ENCODE measurements around the gene C17orf67. TPM values are rescaled to one million over a fixed set of nuclear protein-coding genes. Genes with fewer than 3 reads are reported as not detected.
A peak's percentile ranks its signal among the peaks of the same experiment; 100 is the strongest.

C17orf67 gene, protein sequence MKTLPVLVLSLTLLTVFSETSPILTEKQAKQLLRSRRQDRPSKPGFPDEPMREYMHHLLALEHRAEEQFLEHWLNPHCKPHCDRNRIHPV
- polyA plus RNA-seq (2014; cell fraction: cytosol; rRNA removed): 0.36 and 0.50 TPM in 2 replicates
- 0.44 and 1.7 TPM in 2 replicates for polyA plus RNA-seq (2014; cell fraction: nucleus; rRNA removed)

DNA sequence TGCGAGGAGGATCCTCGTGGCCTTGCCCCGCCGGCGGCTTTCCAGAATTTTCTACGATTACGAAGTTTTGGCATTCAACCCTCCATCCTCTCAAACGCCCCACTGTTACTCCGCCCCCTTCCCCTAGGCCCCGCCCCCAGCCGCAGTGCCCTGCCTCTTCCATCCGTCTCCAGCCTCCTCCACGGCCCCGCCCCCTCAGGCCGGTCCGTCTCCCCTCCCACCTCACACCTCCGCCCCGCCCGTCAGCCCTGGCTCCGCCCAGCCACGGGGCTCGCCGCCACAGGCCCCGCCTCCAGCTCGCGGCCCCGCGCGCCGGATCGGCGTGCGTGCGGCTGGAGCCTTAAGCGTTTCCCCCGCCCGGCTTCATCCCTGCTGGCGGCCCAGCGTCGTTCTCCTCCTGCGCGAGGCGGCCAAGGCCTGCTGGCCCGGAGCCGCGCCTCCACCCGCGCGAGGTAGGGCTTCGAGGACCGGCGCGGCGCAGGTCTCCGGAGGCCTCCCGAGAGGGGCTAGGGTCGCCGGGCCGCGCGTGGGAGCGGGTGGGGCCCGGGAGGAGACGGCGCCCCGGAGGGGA is at the start of gene C17orf67, which contains the start of gene DGKE:
C17orf67 (minus strand) TSS at position 112 of the 571 bp plus-strand sequence. CDS start 18,110 bp downstream, outside the sequence.
DGKE (plus strand) TSS at position 343 of the 571 bp plus-strand sequence. CDS start 645 bp downstream, outside the sequence.
- peak; percentile 96 for DNase-seq (ENCODE audit: low spot score)

DNA sequence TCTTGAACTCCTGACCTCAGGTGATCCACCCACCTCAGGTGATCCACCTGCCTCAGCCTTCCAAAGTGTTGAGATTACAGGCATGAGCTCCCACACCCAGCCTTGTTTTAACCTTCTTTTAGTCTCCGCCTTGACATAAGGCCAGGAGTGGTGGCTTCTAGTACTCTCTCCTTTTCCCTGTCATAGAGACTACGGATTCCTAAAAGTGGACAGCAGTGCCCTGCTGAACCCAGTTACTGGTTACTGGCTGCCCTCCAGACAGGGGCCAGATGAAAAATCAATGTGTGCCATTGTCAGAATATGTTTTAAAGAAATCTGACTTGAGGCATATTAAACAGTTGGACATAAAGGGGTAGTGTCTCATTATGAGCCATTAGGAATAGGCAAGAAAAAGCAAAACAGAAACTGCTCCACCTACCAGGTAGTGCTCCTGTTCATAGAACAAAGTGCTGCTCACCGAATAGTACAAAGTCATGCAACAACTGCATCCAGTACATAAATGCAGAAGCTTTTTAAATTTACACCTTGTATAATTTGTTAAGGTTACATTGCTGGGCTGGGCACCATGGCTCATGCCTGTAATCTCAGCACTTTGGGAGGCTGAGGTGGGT is 48.1 kb upstream of the C17orf67 start:
- DNase-seq (ENCODE audit: low spot score): no peak

DNA sequence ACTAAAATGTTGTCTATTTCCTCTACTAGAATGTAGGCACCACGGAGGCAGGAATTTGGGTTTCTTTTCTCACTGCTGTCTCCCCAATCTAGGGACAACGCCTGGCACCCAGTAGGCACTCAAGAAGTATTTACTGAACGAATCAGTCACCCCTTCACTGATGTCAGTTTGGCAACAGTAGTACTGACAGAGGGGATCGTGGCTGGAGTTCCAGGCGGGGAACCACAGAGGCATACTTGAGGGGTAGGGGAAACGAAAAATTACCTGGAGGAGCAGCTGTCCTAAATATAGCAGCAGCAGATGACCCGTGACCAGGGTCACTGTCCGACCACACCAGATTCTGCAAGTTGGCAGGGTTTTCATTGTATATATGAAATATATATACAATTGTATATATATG is 46.9 kb upstream of the C17orf67 start:
- DNase-seq (ENCODE audit: low spot score): no peak

DNA sequence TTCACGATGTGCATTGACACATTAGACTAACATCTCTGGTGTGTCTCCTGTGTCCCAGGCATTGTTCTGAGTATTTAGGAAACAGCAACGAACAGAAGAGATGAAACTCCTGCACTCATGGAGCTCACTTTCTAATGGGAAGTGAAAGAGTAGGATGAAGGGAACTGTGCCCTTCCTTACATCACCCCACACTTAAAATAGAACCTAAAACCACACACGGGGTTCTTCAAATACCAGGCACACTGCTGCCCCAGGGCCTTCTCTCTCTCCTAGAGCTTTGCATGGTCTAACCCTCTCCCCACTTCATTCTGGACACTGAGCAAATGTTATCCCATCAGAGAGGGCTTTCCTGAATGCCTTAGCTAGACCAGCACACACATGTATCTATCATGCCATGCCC is 46.4 kb upstream of the C17orf67 start:
- no peak for DNase-seq (ENCODE audit: low spot score)

DNA sequence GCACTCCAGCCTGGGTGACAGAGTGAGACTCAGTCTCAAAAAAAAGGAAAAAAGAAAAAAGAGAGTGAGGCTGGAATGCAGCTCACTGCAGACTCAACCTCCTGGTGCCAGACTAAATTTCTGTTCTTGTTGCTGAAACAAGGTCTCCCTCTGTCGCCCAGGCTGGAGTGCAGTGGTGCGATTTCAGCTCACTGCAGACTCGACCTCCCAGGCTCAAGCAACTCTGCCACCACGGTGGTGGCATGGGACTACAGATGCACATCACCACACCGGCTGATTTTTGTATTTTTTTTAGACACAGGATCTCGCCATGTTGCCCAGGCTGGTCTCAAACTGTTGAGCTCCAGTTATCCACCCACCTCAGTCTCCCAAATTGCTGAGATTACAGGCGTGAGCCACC is 45.6 kb upstream of the C17orf67 start:
- DNase-seq (ENCODE audit: low spot score): no peak

DNA sequence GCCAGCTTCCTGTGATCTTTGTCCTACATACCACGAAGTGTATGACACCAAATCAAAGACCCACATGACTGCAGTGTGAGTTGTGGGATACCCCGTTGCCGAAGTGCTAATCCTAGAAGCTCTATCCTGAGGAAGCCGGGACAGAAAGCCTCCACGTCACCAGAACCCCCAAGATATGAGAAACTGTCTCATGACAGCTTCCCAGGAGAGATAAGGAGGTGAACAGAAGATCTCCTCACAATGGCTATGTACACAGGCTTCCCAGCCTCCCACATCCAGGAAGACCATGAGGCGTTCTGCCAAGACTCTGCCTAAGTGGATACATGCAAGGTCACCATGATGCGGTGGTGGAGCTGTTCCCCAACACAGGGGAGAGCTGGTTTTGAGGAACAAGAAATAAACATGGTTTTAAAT is 43.1 kb upstream of the C17orf67 start:
- no peak for DNase-seq (ENCODE audit: low spot score)

DNA sequence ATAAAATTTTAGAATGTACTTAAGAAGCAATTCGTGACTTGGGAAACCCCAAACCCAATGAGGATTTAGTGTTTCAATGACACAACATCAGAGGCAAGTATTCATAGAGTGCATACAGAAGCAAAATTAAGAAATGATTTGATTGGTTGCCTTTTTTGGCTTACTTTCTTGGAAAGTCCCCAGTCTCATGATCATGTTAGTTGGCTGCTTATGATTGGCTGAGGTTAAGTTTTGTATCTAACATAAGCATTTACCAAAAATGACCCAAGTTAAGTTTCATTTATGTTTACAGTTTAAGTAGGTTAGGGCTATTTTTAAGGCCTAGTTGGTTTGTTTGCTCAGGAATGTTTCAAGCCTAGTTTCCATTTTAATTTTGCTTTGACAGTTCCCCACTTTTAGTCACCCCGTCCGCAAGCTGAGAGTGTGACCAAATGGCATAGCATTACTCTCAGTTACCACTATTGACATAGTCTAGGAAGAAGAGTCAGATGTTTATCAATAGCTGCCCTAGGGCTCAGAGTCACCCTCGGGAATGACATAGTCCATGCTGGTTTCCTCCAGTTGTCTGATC is 36.4 kb upstream of the C17orf67 start:
- DNase-seq (ENCODE audit: low spot score): no peak

DNA sequence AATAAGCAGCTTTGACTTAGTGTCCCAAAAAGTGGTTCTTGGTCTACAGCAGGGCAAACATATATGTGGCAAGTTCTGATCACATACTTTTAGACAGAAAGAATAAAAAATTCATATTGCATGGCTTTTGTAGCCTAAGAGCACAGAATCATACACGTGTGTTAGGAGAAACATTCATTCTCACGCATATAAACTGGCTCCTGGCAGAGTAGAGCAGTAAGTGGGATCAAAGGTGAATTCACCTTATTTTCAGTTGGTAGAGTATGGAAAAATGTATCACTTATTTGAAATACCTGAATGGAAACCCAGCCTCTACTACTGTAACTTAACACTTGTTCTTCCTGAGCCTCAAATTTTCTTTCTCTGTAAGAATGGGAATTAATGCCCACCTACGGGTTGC is 35.0 kb upstream of the C17orf67 start:
- no peak for DNase-seq (ENCODE audit: low spot score)

DNA sequence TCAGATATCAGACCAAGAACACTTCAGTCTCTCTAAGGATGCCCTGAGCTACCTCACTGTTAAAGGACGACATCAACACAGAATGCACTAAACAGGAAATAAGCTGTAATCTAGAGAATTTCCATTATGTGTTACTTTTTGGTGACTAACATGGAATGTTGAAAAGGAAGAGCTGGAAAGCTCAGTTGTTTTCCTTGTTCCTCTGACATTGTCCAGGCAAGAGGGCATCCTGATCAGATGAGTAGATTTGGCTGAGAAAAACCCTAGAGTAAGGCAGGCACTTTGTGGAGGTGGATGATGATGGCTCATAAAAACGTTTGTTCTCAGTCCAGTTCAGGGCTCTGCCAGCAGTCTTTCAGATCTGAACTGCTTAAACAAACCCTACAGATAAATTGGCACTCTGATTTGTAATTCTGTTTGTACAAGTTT is 34.2 kb upstream of the C17orf67 start:
- DNase-seq (ENCODE audit: low spot score): no peak

DNA sequence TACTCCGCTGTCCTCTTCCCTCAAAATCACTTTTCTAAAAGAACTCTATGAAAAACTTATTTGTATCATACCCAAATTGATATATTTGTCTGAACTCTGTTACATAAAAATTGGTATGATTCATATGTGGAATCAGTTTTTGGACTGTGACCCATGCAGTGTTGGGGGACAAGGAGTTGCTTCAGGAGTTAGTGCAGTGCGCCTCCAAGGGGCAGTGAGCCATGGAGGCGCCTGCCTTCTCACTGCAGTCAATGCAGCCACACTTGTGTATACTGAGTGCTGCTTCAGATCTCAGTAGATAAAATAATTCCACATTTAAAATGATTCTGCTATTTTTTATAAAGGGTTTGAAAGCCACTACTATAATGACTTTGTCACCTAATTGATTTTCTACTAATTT is 32.8 kb upstream of the C17orf67 start:
- no peak for DNase-seq (ENCODE audit: low spot score)

DNA sequence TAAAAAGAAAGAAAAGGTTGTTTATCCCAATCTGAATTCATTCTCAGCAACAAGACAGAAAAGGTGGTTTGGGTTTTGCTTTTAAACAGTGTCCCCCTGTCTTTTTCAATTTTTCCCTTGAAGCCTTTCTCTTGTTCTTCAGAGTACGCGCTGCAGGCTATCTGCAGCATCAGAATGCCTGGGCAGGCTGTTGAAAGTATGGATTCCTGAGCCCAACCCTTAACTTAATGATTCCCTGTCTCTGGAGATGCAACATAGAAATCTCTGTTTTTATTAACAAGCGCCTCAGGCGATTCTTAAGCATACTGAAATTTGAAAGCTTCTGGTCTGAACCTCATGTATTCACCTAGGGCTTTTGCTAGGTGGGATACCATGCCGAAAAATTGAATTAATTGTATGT is 32.4 kb upstream of the C17orf67 start:
- DNase-seq (ENCODE audit: low spot score): no peak

DNA sequence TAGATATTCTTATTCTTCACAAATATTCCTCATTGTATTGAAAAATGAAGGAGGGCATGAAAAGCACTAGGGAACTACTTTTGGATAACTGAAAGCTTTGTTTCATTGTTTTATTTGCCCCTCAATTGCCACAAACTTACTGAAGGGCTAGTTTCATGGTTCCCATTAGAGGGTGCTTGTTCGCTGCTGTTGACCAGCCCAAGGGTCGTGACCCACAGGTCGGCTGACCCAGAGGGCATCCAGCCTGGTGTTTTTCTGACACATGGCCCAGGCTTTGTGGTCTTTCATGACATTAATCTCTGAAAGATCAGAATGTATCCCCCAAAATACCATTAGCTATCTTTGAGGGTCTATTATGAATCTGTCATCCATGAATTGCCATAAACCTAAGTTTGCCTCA is 30.3 kb upstream of the C17orf67 start:
- DNase-seq (ENCODE audit: low spot score): no peak

DNA sequence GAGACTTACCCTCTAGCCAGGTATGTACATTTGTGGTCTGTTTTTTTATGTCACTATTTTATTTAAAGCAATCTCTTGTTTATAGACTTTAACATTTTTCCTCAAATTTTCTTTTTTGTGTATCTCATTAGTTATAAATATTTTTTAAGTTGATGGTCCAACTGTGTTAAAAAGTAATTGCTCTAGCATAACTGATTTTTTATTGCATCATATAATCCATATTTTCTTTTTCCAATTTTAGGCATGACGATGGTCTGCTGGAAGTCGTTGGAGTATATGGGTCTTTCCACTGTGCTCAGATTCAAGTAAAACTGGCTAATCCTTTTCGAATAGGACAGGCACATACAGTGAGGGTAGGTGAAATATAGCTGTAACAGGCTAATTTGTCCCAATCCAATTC is 28.2 kb upstream of the C17orf67 start:
- DNase-seq (ENCODE audit: low spot score): no peak

DNA sequence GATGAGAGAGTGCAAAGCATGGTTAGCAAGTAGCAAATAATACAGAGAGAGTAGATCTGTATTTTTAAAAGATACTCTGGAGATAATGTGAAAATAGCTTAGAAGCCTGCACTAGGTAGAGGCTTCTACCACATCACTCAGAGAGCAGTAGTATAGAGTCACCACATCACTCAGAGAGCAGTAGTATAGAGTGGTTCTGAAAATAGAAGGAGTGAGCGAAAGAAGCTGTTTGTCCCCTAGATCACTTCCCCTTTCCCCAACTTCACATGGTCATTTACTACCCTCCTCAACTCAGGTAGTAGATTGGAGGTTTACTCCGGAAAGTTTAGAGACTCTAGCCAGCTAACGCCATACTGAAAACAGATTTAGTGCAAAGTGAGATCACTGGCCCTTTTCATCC is 17.3 kb upstream of the C17orf67 start:
- no peak for DNase-seq (ENCODE audit: low spot score)

DNA sequence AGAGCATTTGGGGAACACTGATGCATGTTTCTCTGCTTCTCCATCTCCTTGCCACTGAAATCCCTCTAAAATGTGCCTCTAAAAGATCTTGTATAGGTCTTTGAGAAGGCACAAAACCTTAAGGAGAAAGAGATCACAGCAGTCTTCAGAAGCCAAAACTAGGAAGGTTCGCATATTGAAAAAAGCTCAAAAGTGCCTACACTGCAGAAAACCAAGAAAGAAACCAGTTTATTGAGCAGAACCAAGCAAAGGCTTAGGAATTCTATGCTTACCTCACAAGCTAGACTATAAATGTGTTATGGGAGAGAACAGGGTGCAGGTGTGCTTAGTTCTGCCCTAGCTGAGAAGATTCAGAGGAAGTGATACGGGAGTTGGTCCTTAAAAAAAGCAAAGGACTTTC is 16.9 kb upstream of the C17orf67 start:
- no peak for DNase-seq (ENCODE audit: low spot score)

DNA sequence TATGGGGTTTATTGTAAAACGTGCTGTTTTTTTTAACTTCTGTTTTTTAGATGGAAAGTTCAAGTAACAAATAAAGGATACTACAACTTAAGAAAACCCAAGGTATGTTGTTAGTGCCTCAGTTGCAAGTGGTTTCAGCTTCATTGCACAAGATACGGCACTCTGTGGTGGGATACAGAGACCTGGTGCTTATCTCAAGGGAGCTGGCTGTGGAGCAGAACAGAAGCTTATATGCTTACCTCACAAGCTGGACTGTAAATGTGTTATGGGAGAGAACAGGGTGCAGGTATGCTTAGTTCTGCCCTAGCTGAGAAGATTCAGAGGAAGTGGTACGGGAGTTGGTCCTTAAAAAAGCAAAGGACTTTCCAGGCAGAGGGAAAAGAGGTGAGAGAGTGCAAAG is 15.4 kb upstream of the C17orf67 start:
- DNase-seq (ENCODE audit: low spot score): no peak

DNA sequence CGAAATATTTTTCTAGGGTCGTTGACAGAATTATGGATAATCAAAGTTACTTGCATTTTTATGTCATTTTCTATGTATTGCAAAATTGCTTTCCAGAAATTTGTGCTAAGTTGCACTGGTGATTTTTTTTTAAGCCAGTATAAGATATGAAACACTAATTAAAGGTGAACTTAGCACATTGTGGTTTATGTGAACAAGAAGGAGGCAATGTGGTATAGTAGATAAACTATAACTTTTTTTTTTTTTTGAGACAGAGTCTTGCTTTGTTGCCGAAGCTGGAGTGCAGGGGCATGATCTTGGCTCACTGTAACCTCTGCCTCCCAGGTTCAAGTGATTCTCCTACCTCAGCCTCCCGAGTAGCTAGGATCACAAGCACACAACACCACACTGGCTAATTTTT is 13.4 kb upstream of the C17orf67 start:
- DNase-seq (ENCODE audit: low spot score): no peak

DNA sequence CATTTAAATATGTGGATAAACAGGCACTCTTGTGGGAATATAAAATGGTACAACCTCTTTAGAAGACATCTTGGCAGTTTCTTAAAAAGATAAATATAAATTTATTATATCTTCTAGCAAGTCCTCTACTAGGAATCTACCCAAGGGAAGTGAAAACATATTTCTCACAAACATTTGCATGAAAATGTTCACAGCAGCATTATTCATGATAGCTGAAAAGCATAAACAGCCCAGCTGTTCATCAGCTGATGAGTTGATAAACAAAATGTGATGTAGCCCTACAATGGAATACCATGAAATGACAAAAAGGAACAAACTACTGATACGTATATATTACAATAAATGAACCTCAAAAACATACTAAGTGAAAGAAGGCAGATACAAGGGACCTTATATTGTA is 12.2 kb upstream of the C17orf67 start:
- no peak for DNase-seq (ENCODE audit: low spot score)

DNA sequence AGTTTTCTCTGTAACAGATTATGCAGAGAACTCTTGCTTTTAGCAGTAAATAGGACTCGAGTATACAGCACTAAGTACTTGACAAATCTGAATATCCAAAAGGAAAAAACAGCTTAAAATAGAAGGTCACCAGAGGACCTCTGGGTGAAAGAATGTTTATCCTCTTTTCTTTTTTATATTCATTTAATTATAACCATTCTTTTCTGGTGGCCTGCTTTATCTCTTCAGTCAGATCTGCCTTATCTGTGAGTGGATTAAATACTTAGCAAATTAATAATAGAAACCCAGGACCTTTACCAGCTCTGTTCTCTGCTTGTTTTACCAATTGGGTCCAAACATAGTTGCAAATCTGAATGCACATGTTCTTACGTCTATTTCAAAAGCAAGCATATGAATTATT is 8.9 kb upstream of the C17orf67 start:
- no peak for DNase-seq (ENCODE audit: low spot score)

DNA sequence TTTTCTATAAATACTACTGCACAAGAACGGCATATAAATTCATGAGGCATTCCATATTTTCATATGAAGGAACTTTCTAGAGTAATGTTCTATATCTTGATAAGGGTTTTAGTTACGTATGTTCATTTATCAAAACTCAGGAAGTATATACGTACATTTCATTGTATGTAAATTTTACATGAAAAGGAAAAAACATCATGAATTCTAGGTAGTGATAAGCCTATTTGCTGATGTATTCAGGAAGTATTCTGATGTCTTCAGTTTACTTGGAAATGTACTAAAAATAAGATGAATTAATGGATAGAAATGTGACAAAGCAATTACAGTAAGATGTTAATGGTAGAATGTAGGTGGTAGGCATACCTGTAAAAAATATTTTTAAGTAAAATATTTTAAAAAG is 5.0 kb upstream of the C17orf67 start:
- DNase-seq (ENCODE audit: low spot score): no peak

DNA sequence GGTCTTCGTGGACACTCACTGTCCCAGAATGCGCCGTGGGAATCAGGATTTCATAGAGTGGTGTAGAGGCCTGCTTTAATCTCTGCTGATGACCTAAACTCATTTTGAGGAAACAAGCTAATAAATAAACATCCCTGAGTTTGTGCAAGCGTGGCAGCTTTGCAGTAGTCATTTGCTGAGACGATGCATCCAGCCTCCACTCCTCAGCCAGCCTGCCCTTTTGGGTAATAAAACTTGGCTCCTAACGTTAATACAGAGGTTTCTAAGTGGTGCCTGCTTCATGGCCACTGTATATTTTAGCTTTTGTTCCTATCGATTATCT is 1.5 kb upstream of the C17orf67 start:
- DNase-seq (ENCODE audit: low spot score): no peak

DNA sequence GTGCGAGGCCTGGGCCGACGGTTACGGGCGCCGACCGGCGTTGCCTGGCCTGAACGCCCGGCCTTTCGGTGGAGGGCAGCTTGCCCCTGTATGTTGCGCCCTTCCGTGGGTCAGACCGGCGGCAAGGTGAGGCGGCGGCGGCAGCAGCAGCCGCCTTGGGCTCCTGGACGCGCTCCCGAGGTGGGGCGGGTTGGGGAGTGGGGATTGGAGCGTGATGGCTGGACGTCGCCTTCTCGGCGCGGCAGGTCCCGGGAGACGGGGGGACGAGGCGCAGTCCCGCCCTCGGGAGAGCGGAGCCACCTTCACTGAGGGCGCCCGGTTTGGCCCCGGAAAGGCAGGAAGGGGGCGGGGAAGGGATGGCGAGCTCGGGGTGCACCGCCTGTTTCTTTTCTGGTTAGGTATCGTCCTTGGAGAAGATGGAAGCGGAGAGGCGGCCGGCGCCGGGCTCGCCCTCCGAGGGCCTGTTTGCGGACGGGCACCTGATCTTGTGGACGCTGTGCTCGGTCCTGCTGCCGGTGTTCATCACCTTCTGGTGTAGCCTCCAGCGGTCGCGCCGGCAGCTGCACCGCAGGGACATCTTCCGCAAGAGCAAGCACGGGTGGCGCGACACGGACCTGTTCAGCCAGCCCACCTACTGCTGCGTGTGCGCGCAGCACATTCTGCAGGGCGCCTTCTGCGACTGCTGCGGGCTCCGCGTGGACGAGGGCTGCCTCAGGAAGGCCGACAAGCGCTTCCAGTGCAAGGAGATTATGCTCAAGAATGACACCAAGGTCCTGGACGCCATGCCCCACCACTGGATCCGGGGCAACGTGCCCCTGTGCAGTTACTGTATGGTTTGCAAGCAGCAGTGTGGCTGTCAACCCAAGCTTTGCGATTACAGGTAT is 902 bp upstream of the C17orf67 start:
- peak; percentile 80 for DNase-seq (ENCODE audit: low spot score)
